HEK293T (cell line): ENCODE results near the gene ADAMTS8.

Experiments
- CTCF ChIA-PET: fragments of 350-600 bp; formaldehyde crosslinking; extraction: SDS; loops from one replicate; lab custom pipeline; 2021; ENCODE audit warnings: antibody characterized with exemption, inconsistent platforms; lab: Yijun Ruan, JAX
- POLR2A ChIA-PET: fragments of 350-600 bp; formaldehyde crosslinking; extraction: SDS; loops from one replicate; lab custom pipeline; 2020; ENCODE audit warnings: antibody characterized with exemption, inconsistent platforms; lab: Yijun Ruan, JAX
- DNase-seq: peaks from one replicate; pipeline ENCODE4 v3.0.0; 2012; ENCODE audit warnings: mixed read lengths; ENCODE audit errors: extremely low spot score
- ARNT ChIP-seq: fragments of 450-650 bp; IDR thresholded peaks from 2 replicates; pipeline ENCODE4 v1.6.1; 2017; ENCODE audit warnings: mild to moderate bottlenecking
- BHLHE40 ChIP-seq: fragments of 450-650 bp; IDR thresholded peaks from 2 replicates; pipeline ENCODE4 v1.6.1; 2016; ENCODE audit warnings: mild to moderate bottlenecking, moderate library complexity, borderline replicate concordance
- CTBP1 ChIP-seq: fragments of 450-650 bp; IDR thresholded peaks from 2 replicates; pipeline ENCODE4 v1.6.1; 2016; ENCODE audit warnings: borderline replicate concordance
- ELF4 ChIP-seq: fragments of 450-650 bp; IDR thresholded peaks from 2 replicates; pipeline ENCODE4 v1.6.1; 2017; ENCODE audit warnings: antibody characterized with exemption
- FOXA1 ChIP-seq: fragments of 450-650 bp; IDR thresholded peaks from 2 replicates; pipeline ENCODE4 v1.6.1; 2016; ENCODE audit warnings: mild to moderate bottlenecking
- FOXK2 ChIP-seq: fragments of 450-650 bp; IDR thresholded peaks from 2 replicates; pipeline ENCODE4 v1.6.1; 2016; ENCODE audit warnings: mild to moderate bottlenecking
- FOXM1 ChIP-seq: fragments of 450-650 bp; IDR thresholded peaks from 2 replicates; pipeline ENCODE4 v1.6.1; 2017; ENCODE audit warnings: mild to moderate bottlenecking, borderline replicate concordance
- HDGF ChIP-seq: fragments of 450-650 bp; IDR thresholded peaks from 2 replicates; pipeline ENCODE4 v1.6.1; 2017; ENCODE audit warnings: antibody characterized with exemption, borderline replicate concordance
- L3MBTL2 ChIP-seq: fragments of 450-650 bp; conservative IDR thresholded peaks from 2 replicates; pipeline ENCODE4 v1.6.1; 2016; ENCODE audit warnings: mild to moderate bottlenecking
- LEF1 ChIP-seq: fragments of 450-650 bp; IDR thresholded peaks from 2 replicates; pipeline ENCODE4 v1.6.1; 2017; ENCODE audit warnings: mild to moderate bottlenecking, borderline replicate concordance
- NFRKB ChIP-seq: fragments of 450-650 bp; IDR thresholded peaks from 2 replicates; pipeline ENCODE4 v1.6.1; 2016; ENCODE audit warnings: mild to moderate bottlenecking, moderate library complexity
- SP1 ChIP-seq: fragments of 450-650 bp; IDR thresholded peaks from 2 replicates; pipeline ENCODE4 v1.6.1; 2017
- SUZ12 ChIP-seq: fragments of 450-650 bp; IDR thresholded peaks from 2 replicates; pipeline ENCODE4 v1.6.1; 2016; ENCODE audit warnings: mild to moderate bottlenecking
- TARDBP ChIP-seq: fragments of 450-650 bp; IDR thresholded peaks from 2 replicates; pipeline ENCODE4 v1.6.1; 2016
- ZNF384 ChIP-seq: fragments of 450-650 bp; IDR thresholded peaks from 2 replicates; pipeline ENCODE4 v1.6.1; 2016
- TF ChIP-seq, protein P1 (sequence below): fragments of 450-650 bp; IDR thresholded peaks from 2 replicates; pipeline ENCODE4 v1.6.1; 2016

ADAMTS8 gene

DNA sequence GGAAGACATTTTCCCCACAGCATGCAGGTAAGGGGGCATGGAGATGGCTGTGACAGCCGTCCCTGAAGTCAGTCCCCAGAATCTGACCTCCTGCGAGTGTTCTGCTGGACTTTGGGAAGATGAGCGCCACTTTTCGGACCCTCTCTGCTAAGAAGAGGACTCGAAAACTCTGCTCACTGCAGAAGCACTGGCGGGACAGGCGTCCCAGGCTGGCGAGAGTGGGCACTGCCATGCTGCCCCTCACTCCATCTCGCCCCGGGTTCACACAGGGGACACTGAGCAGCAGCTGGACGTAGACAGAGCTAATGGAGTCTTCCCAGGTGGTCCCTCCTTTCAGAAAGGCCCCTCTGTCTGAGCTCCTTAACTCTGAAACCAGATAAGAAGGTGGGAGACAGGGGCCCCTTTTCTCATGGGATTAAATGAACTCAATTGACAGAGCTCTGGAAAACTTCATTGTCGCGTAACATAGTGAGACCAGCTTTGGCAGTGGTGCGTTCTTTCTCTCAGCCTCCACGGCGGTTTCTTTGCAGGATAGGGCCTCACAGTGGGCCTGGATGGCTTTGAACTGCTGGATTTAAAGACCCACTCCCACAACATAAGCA is 4.8 kb downstream of the ADAMTS8 start:
- POLR2A ChIA-PET, result no interaction called here
- DNase-seq, result no peak
- CTCF ChIA-PET, result interaction anchor here (1.4 kb wide), 1 partner anchor 211 kb away, joined by 3 read pairs; no protein-coding TSS in a partner anchor
- TF ChIP-seq SUZ12 (no peak), NFRKB (no peak)

DNA sequence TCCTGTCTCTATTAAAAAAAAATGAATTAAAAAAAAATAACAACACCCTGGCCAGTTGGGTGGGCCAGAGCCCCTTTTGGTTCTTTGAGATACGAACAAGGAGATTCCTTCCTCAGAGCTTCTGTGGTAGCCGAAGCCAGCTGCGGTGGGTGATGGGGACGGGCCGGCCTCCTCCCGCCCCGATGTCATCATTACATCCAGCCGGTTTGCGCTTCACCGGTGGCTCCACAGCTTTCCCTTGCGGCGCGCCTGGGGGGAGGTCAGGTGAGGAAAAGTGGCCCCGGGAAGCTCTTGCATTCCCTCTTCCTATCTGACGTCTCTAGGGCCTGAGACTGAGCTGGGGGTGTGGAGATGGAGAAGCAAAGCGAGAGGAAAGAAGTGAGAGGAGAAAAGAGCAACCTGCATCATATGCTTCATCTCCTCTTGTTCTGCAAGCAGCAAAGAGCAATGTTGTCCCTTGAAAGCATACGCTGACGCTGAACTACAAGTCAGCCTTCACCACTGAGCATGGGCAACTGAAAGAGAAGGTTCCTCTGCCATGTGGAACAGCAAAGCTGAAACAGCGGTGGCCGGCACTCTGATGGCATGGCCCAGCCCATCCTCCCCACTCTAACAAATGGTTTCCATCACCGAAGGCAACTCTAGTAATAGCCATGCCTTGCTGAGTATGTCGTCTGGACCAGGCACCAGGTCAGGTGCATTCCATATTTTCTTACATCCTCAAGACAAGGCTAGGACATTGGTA is 6.0 kb downstream of the ADAMTS8 start:
- POLR2A ChIA-PET, result no interaction called here
- no peak for DNase-seq
- TF ChIP-seq SUZ12 (no peak), L3MBTL2 (no peak), ARNT (no peak), FOXK2 (no peak), ZNF384 (no peak)
- TF ChIP-seq, protein P1, sequence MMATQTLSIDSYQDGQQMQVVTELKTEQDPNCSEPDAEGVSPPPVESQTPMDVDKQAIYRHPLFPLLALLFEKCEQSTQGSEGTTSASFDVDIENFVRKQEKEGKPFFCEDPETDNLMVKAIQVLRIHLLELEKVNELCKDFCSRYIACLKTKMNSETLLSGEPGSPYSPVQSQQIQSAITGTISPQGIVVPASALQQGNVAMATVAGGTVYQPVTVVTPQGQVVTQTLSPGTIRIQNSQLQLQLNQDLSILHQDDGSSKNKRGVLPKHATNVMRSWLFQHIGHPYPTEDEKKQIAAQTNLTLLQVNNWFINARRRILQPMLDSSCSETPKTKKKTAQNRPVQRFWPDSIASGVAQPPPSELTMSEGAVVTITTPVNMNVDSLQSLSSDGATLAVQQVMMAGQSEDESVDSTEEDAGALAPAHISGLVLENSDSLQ, result no peak
- CTCF ChIA-PET, result no interaction called here

DNA sequence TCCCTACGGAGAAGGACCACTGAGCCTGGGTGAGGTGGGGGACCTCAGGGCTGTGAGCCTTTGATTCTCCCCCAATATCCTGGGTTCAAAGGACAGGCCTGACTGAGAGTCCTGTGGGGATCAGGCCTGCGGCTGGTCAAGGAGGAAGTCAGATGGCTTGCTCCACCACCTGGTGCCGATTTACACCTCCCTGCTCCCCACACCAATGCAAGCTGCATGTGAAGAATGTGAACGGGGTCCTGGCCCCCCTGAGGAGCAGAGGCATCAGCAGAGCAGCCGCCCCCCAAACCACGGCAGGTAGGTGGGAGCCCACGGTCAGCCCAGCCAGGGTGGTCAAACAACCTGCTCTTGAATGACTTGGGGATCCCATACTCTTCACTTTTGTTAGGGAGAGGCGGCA is 6.7 kb downstream of the ADAMTS8 start:
- ChIA-PET POLR2A (no interaction called here), CTCF (no interaction called here)
- no peak for DNase-seq
- TF ChIP-seq ZNF384 (no peak), FOXA1 (no peak), CTBP1 (no peak), ARNT (no peak), FOXK2 (no peak), BHLHE40 (no peak), LEF1 (no peak), HDGF (no peak), TARDBP (no peak), ELF4 (no peak), SP1 (no peak), FOXM1 (no peak)
- TF ChIP-seq, protein P1, result no peak

DNA sequence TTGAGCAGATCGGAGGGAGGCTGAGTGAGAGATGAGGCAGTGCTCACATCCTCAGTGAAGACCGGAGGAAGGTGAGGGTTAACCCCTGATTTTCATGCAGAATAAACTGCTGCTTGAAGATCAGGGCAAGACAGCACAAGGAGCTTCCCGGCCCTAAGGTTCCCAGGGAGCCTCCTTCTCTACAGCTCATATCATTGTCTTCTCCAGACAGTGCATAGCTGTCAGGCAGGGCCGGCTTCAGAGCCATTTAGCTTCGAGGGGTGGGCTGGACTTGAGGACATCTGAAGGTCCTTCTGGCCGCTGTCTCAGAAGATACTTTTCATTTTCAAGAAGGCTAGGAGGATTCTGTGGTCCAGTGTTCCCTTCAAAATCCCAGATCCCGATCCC is 7.2 kb downstream of the ADAMTS8 start:
- ChIA-PET POLR2A (no interaction called here), CTCF (no interaction called here)
- TF ChIP-seq L3MBTL2, result no peak
- no peak for TF ChIP-seq ARNT
- no peak for DNase-seq

DNA sequence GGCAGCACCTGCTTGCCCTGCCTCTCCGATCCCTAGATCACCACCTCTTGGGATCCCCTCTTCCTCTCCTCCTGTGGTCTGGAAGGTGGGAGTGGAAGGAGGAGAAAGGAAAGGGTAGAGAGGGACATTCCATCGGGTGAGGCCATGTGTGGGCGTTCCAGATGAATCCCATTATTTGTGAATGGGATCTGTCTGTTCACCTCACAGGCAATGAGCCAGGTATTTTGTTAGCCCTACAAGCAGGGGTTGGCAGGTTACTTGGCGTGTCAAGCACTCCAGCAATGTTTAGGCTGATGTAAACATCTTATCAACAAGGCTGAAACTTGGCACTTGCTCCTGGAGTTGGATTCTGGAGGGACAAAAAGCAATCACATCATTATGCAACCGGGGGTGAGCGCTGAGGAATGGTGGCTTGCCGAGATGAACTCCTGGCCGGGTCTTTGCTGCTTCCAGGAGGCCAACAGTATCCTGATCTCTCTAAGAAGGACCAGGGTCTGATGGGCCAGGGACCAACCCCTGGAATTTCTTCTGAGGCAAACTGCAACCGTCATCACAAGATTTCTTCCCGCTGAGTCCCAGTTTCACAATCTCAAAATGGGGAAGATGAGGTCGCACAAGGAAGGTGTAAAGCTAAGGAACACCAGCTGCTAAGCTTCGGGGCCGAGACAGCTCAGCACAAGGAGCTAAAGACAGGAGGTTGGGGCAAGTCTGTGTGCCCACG is 7.8 kb downstream of the ADAMTS8 start:
- no peak for DNase-seq
- TF ChIP-seq TARDBP, result no peak
- TF ChIP-seq BHLHE40, result no peak
- TF ChIP-seq HDGF, result no peak
- no peak for TF ChIP-seq L3MBTL2
- TF ChIP-seq ELF4, result no peak
- no peak for TF ChIP-seq LEF1
- no peak for TF ChIP-seq ZNF384
- TF ChIP-seq SP1, result no peak
- TF ChIP-seq, protein P1, result no peak
- TF ChIP-seq ARNT, result no peak
- no peak for TF ChIP-seq SUZ12
- TF ChIP-seq FOXA1, result no peak
- TF ChIP-seq FOXM1, result no peak
- no peak for TF ChIP-seq CTBP1
- no peak for TF ChIP-seq FOXK2
- TF ChIP-seq NFRKB, result no peak
- POLR2A ChIA-PET, result no interaction called here
- CTCF ChIA-PET, result no interaction called here

DNA sequence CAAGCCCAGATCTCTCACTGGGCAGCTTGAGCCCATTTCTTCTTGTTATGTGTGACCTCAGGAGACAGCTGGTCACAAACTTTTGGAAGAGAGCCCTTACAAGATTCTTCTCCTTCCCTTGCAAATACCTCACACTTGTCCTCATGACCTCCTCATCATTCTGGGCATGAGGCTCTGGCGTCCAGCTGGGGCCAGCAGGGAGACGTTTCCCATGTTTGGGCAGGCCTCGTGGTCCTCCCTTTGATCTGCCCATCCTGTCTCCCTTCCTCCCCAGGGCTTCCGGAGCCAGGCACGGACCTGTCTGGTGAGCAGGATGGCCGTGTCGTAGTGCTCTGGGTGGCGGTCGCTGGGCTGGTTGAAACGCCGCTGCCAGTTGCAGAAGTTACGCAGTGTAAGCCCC is 9.7 kb downstream of the ADAMTS8 start:
- POLR2A ChIA-PET, result no interaction called here
- no peak for TF ChIP-seq TARDBP
- no peak for TF ChIP-seq L3MBTL2
- TF ChIP-seq FOXM1, result no peak
- no peak for TF ChIP-seq ZNF384
- no peak for TF ChIP-seq FOXA1
- no peak for TF ChIP-seq FOXK2
- TF ChIP-seq CTBP1, result no peak
- TF ChIP-seq ARNT, result no peak
- no peak for TF ChIP-seq SUZ12
- TF ChIP-seq, protein P1, result no peak
- TF ChIP-seq NFRKB, result no peak
- no peak for TF ChIP-seq BHLHE40
- TF ChIP-seq SP1, result no peak
- no peak for TF ChIP-seq ELF4
- TF ChIP-seq LEF1, result no peak
- TF ChIP-seq HDGF, result no peak
- CTCF ChIA-PET, result no interaction called here
- no peak for DNase-seq
